WERI-Rb-1 (cell line): Measurements from ENCODE around the gene KIRREL3.

Experiments used
- DNase-seq: peaks from one replicate; pipeline ENCODE4 v3.0.0-alpha.2; 2020
- H3K27ac ChIP-seq: fragments of 250-450 bp; sonication (Bioruptor Pico); 2 replicates; pipeline ENCODE4 v1.5.1; 2020; ENCODE audit warnings: mild to moderate bottlenecking, moderate library complexity
- H3K27me3 ChIP-seq: fragments of 250-450 bp; sonication (Bioruptor Pico); 2 replicates; pipeline ENCODE4 v1.5.1; 2021; ENCODE audit warnings: mild to moderate bottlenecking, low read depth, moderate library complexity; ENCODE audit not compliant: insufficient read depth, severe bottlenecking
- H3K36me3 ChIP-seq: fragments of 250-450 bp; sonication (Bioruptor Pico); 2 replicates; pipeline ENCODE4 v1.5.1; 2020; ENCODE audit warnings: mild to moderate bottlenecking, moderate library complexity
- H3K4me3 ChIP-seq: 2 replicates; pipeline ENCODE4 v1.5.1; 2011; ENCODE audit warnings: low read depth, mild to moderate bottlenecking, control low read depth, low read length
- H3K9me3 ChIP-seq: fragments of 250-450 bp; sonication (Bioruptor Pico); 2 replicates; pipeline ENCODE4 v1.5.1; 2021; ENCODE audit warnings: mild to moderate bottlenecking, moderate library complexity; ENCODE audit not compliant: severe bottlenecking
- CTCF ChIP-seq: IDR thresholded peaks from 2 replicates; pipeline ENCODE4 v1.5.1; 2011; ENCODE audit warnings: low read depth, mild to moderate bottlenecking, control low read depth, inconsistent platforms, low read length

KIRREL3 gene

GRCh38 chr11:126722956-126723664 is 277.5 kb downstream of the KIRREL3 start:
- Histone ChIP-seq H3K9me3 (no peaks in the 10 kb centered on the region), H3K36me3 (no peaks in the 10 kb centered on the region), H3K4me3 (no peak overlapping the region), H3K27me3 (no peaks in the 10 kb centered on the region), H3K27ac (no peak overlapping the region)
- DNase-seq, result no peak
- no peak for TF ChIP-seq CTCF

- DNase-seq, result no peak
- no peaks in the 10 kb centered on the region for H3K36me3 ChIP-seq
- no peak for TF ChIP-seq CTCF
- H3K27me3 ChIP-seq, result no peaks in the 10 kb centered on the region
- no peaks in the 10 kb centered on the region for H3K9me3 ChIP-seq
- no peak overlapping the region for H3K27ac ChIP-seq
- H3K4me3 ChIP-seq, result no peak overlapping the region
Measured at GRCh38 chr11:126722006-126722736, 278.4 kb downstream of the KIRREL3 start.

- Histone ChIP-seq H3K9me3 (no peaks in the 10 kb centered on the region), H3K36me3 (no peaks in the 10 kb centered on the region), H3K27me3 (no peaks in the 10 kb centered on the region), H3K27ac (no peak overlapping the region), H3K4me3 (no peak overlapping the region)
- TF ChIP-seq CTCF, result no peak
- DNase-seq, result no peak
Measured at GRCh38 chr11:126720539-126721235, 279.9 kb downstream of the KIRREL3 start.

GRCh38 chr11:126719740-126720139 is 280.8 kb downstream of the KIRREL3 start:
- TF ChIP-seq CTCF, result no peak
- H3K27ac ChIP-seq, result no peak overlapping the region
- H3K4me3 ChIP-seq, result no peak overlapping the region
- H3K9me3 ChIP-seq, result no peaks in the 10 kb centered on the region
- no peak for DNase-seq
- H3K36me3 ChIP-seq, result no peaks in the 10 kb centered on the region
- H3K27me3 ChIP-seq, result no peaks in the 10 kb centered on the region

GRCh38 chr11:126718276-126718675 is 282.3 kb downstream of the KIRREL3 start:
- DNase-seq, result no peak
- Histone ChIP-seq H3K9me3 (no peaks in the 10 kb centered on the region), H3K36me3 (no peaks in the 10 kb centered on the region), H3K27me3 (no peaks in the 10 kb centered on the region), H3K4me3 (no peak overlapping the region), H3K27ac (no peak overlapping the region)
- TF ChIP-seq CTCF, result no peak
